NCI-H226 (cell line): ENCODE results near the gene SLC27A6.
"Not testable (repeated sequence)": the region's sequence is repeated elsewhere in the genome, so short reads cannot be mapped to it uniquely, and the experiment has no call there.

Experiments
- DNase-seq: peaks from one replicate; pipeline ENCODE4 v3.0.0-alpha.2; 2015

The SLC27A6 gene

GRCh38 chr5:129001841-129002526 lies 36.7 kb downstream of the SLC27A6 start:
- no peak for DNase-seq

GRCh38 chr5:129002527-129002842 lies 37.2 kb downstream of the SLC27A6 start:
- no peak for DNase-seq

- DNase-seq, result no peak
Measured at GRCh38 chr5:129003232-129003631, 37.9 kb downstream of the SLC27A6 start.

GRCh38 chr5:129014185-129014584 lies 48.9 kb downstream of the SLC27A6 start:
- no peak for DNase-seq

GRCh38 chr5:129018837-129019236 lies 53.5 kb downstream of the SLC27A6 start:
- no peak for DNase-seq

- DNase-seq, result no peak
Measured at GRCh38 chr5:129019401-129019908, 54.2 kb downstream of the SLC27A6 start.

- no peak for DNase-seq
Measured at GRCh38 chr5:129020683-129021082, 55.4 kb downstream of the SLC27A6 start.

GRCh38 chr5:129021744-129022143 lies 56.5 kb downstream of the SLC27A6 start:
- DNase-seq, result no peak

- DNase-seq, result no peak
Measured at GRCh38 chr5:129022599-129022998, 57.3 kb downstream of the SLC27A6 start.

GRCh38 chr5:129027260-129027659 lies 62.0 kb downstream of the SLC27A6 start:
- no peak for DNase-seq

- DNase-seq, result no peak
Measured at GRCh38 chr5:129031886-129032683, 66.8 kb downstream of the SLC27A6 start.

GRCh38 chr5:129036257-129036656 lies 71.0 kb downstream of the SLC27A6 start:
- not testable (repeated sequence) for DNase-seq

- no peak for DNase-seq
Measured at GRCh38 chr5:129041196-129041881, 76.1 kb downstream of the SLC27A6 start.

GRCh38 chr5:129042306-129042705 lies 77.0 kb downstream of the SLC27A6 start:
- no peak for DNase-seq

- DNase-seq, result no peak
Measured at GRCh38 chr5:129043894-129044293, 78.6 kb downstream of the SLC27A6 start.

GRCh38 chr5:129046151-129046550 lies 80.9 kb downstream of the SLC27A6 start:
- no peak for DNase-seq

- no peak for DNase-seq
Measured at GRCh38 chr5:129048509-129048908, 83.2 kb downstream of the SLC27A6 start.

GRCh38 chr5:129049126-129049799 lies 84.0 kb downstream of the SLC27A6 start:
- DNase-seq, result no peak

- no peak for DNase-seq
Measured at GRCh38 chr5:129051283-129051682, 86.0 kb downstream of the SLC27A6 start.

- DNase-seq, result no peak
Measured at GRCh38 chr5:129053438-129053837, 88.2 kb downstream of the SLC27A6 start.

GRCh38 chr5:129057329-129057728 lies 92.0 kb downstream of the SLC27A6 start:
- DNase-seq, result no peak

GRCh38 chr5:129061849-129062248 lies 96.6 kb downstream of the SLC27A6 start:
- DNase-seq, result no peak

GRCh38 chr5:129063483-129064113 lies 98.3 kb downstream of the SLC27A6 start:
- no peak for DNase-seq
